Stomach smooth muscle (tissue), 2 donors: ENCODE data around the gene TM4SF1.

Experiments used
- H3K27ac ChIP-seq: one replicate; pipeline ENCODE4 v1.7.0; 2013; ENCODE audit warnings: mild to moderate bottlenecking, low read length, inconsistent platforms
- H3K27me3 ChIP-seq, 2 donors: one replicate each; pipeline ENCODE4 v1.7.0; 2013; ENCODE audit warnings: low read length in 2 of 2; ENCODE audit not compliant: insufficient read depth in 2 of 2, control insufficient read depth in 1 of 2
- H3K36me3 ChIP-seq, 2 donors: one replicate each; pipeline ENCODE4 v1.7.0; 2013; ENCODE audit warnings: low read length in 2 of 2; ENCODE audit not compliant: control insufficient read depth in 2 of 2, insufficient read depth in 2 of 2
- H3K4me1 ChIP-seq: one replicate; pipeline ENCODE4 v1.7.0; 2013; ENCODE audit warnings: low read length; ENCODE audit not compliant: control insufficient read depth, insufficient read depth
- H3K4me3 ChIP-seq, 2 donors: one replicate each; pipeline ENCODE4 v1.7.0; 2013; ENCODE audit warnings: low read length in 2 of 2
- H3K9ac ChIP-seq, 2 donors: one replicate each; pipeline ENCODE4 v1.7.0; 2013; ENCODE audit warnings: low read length in 2 of 2, mild to moderate bottlenecking in 1 of 2
- H3K9me3 ChIP-seq, 2 donors: one replicate each; pipeline ENCODE4 v1.7.0; 2013; ENCODE audit warnings: low read length in 2 of 2; ENCODE audit not compliant: control insufficient read depth in 2 of 2
- donor health status: healthy.
- donor health status: Pancreatic carcinoma.

TM4SF1 gene

DNA sequence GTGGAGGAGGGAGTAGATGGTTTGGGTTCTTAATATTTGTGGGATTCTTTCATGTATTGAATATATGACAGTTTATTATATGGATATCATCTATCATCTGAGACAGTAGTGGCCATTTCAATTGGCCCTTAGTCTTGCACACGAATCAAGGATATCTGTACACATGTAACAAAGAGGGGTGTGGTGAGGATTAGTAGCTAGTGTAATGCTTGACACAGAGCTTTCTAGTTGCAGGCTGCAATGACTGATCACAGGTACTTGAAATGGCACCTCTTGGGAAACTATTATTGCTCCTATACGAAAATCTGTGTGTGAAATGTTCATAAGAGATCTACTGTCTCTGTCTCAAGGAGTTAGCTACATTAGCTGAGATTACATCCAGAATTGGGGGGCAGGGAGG lies 12.8 kb downstream of the TM4SF1 start:
- no peaks in the 10 kb centered on the region for H3K27me3 ChIP-seq
- no peaks in the 10 kb centered on the region for H3K9me3 ChIP-seq
- no peak overlapping the region for H3K27ac ChIP-seq
- no peaks in the 10 kb centered on the region for H3K4me1 ChIP-seq
- H3K36me3 ChIP-seq, result no peaks in the 10 kb centered on the region
- no peak overlapping the region for H3K4me3 ChIP-seq
- H3K9ac ChIP-seq, result no peak overlapping the region

DNA sequence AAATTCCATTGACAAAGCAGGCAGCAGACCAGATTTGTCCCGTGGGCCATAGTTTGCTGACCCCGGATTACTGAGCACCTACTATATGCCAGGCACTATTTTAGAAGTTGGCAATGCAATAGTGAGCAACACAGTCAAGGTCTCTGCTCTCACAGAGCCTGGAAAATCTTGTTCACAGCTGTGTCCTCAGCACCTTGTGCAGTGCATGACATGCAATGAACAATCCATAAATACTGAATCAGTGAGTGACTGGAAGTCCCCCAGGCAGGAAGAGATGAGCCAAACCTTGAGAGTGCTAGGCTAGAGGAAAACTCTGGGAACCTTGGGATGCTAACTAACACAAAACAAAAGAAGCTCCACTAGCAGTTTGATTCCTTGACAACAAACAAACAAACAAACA lies 14.4 kb downstream of the TM4SF1 start:
- Histone ChIP-seq H3K4me1 (no peaks in the 10 kb centered on the region), H3K4me3 (no peak overlapping the region), H3K27ac (no peak overlapping the region), H3K27me3 (no peaks in the 10 kb centered on the region), H3K36me3 (no peaks in the 10 kb centered on the region), H3K9me3 (no peaks in the 10 kb centered on the region), H3K9ac (no peak overlapping the region)

- Histone ChIP-seq H3K27me3 (no peaks in the 10 kb centered on the region), H3K9ac (no peak overlapping the region), H3K9me3 (no peaks in the 10 kb centered on the region), H3K4me3 (no peak overlapping the region), H3K27ac (no peak overlapping the region), H3K4me1 (no peaks in the 10 kb centered on the region), H3K36me3 (no peaks in the 10 kb centered on the region)
These were observed 15.1 kb downstream of the TM4SF1 start for GRCh38 chr3:149362366-149362765.

- no peaks in the 10 kb centered on the region for H3K36me3 ChIP-seq
- H3K4me1 ChIP-seq, result no peaks in the 10 kb centered on the region
- H3K27me3 ChIP-seq, result no peaks in the 10 kb centered on the region
- H3K9me3 ChIP-seq, result no peaks in the 10 kb centered on the region
- H3K27ac ChIP-seq, result no peak overlapping the region
- H3K4me3 ChIP-seq, result no peak overlapping the region
- no peak overlapping the region for H3K9ac ChIP-seq
These were observed 20.8 kb downstream of the TM4SF1 start for GRCh38 chr3:149356630-149357029.

- H3K4me1 ChIP-seq, result no peaks in the 10 kb centered on the region
- H3K36me3 ChIP-seq, result no peaks in the 10 kb centered on the region
- H3K9ac ChIP-seq, result no peak overlapping the region
- no peak overlapping the region for H3K4me3 ChIP-seq
- no peaks in the 10 kb centered on the region for H3K9me3 ChIP-seq
- no peaks in the 10 kb centered on the region for H3K27me3 ChIP-seq
- no peak overlapping the region for H3K27ac ChIP-seq
These were observed 21.3 kb downstream of the TM4SF1 start for GRCh38 chr3:149356044-149356592.

DNA sequence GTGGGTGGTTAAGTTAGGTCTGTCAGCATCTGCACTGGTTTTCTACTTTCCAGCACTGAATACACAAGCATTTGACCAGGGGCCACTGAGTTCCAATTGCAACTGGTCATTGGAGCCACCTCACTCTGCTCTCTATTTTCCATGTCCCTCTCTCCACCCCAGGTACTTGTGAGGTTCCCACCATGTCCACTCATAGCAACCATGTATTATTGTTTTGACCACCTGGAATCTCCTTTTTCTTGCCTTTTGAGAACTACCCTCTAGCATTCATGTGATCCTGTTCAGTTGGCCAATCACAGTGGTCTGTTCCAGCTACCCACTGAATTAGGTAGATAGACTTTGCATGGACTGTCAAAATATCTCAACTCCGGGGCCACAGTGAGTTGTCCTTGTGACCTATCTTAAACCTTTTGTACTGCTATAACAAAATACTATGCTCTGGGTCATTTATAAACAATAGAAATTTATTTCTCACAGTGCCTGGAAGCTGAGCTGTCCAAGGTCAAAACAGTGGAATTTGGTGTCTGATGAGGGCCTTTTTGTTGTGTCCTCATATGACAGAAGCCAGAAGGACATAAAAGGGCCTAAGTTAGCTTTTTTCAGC lies 23.8 kb downstream of the TM4SF1 start:
- no peak overlapping the region for H3K27ac ChIP-seq
- H3K9me3 ChIP-seq, result no peaks in the 10 kb centered on the region
- H3K4me3 ChIP-seq, result no peak overlapping the region
- peaks cover 0 to 3% of the 10 kb centered on the region in 2 donors for H3K27me3 ChIP-seq
- no peaks in the 10 kb centered on the region for H3K4me1 ChIP-seq
- no peak overlapping the region for H3K9ac ChIP-seq
- no peaks in the 10 kb centered on the region for H3K36me3 ChIP-seq

DNA sequence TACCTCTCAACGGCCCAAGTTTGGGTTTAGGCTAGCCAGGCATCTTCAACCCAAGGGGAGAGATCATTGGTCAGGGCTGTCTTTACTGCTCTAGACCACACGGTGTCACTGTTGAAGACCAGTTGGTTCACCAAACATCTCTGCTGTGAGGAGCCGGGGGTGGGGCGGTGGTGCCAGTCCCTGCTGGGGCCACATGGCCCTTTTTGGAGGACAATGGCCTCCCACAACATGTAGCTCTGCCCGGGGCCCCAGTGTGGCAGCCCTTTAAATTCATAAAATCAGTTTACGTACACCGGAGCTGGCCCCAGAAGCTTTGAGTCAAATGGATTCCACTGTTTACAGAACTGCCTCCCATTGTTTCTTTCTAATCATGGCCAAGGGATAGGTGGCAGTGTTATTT lies 24.9 kb downstream of the TM4SF1 start:
- Histone ChIP-seq H3K9ac (no peak overlapping the region), H3K27me3 (peaks cover 0 to 3% of the 10 kb centered on the region in 2 donors), H3K4me3 (no peak overlapping the region), H3K9me3 (no peaks in the 10 kb centered on the region), H3K4me1 (no peaks in the 10 kb centered on the region), H3K36me3 (no peaks in the 10 kb centered on the region), H3K27ac (no peak overlapping the region)

GRCh38 chr3:149343951-149344350 lies 33.5 kb downstream of the TM4SF1 start:
- no peak overlapping the region for H3K9ac ChIP-seq
- H3K27ac ChIP-seq, result no peak overlapping the region
- H3K4me1 ChIP-seq, result peaks cover 5% of the 10 kb centered on the region
- H3K9me3 ChIP-seq, result no peaks in the 10 kb centered on the region
- peaks cover 0 to 2% of the 10 kb centered on the region in 2 donors for H3K27me3 ChIP-seq
- no peaks in the 10 kb centered on the region for H3K36me3 ChIP-seq
- H3K4me3 ChIP-seq, result no peak overlapping the region

DNA sequence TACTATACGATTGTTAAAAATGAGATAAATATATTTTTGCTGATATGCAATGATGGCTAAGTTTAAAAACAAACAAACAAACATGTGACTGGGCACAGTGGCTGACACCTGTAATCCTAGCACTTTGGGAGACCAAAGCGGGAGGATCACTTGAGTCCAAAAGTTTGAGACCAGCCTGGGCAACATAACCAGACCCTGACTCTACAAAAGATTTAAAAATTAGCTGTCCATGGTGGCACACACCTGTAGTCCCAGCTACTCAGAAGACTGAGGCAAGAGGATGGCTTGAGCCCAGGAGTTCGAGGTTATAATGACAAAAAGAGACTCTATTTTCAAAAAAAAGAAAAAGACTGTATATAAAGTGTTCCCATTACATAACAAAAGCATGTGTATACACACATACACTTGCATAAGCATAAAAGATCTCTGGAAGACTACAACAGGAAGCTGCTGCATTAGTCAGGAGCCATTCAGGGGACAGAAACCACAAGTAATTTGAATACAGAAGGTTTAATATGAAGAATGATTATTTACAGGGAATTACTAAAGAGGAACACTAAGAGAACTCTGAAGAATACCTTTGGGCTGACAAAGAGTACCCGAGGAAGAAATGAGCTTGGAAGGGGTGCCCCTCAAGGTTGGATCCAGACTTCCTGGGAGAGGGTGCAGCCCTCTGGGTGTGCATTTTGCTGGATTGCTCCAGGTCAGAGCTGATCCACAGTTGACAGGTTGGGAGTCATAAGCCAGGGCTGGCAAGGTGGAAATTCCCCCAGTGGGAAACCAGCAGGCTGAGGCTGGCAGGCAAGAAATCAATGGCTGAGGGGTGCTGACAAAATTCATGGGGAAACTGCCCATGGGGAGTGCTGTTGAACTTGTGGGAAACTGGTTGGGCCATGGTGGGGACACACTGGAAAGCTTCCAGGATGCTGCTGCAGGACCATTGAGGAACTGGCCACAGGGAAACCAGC lies 34.8 kb downstream of the TM4SF1 start:
- H3K4me1 ChIP-seq, result peaks cover 5% of the 10 kb centered on the region
- H3K9ac ChIP-seq, result no peak overlapping the region
- H3K27me3 ChIP-seq, result no peaks in the 10 kb centered on the region
- no peak overlapping the region for H3K27ac ChIP-seq
- H3K36me3 ChIP-seq, result no peaks in the 10 kb centered on the region
- H3K9me3 ChIP-seq, result no peaks in the 10 kb centered on the region
- no peak overlapping the region for H3K4me3 ChIP-seq

- Histone ChIP-seq H3K36me3 (no peaks in the 10 kb centered on the region), H3K9ac (peak overlapping the region in 1 of 2 donors; percentile 21), H3K4me3 (peak overlapping the region in 1 of 2 donors; percentile 16), H3K27me3 (no peaks in the 10 kb centered on the region), H3K27ac (peak overlapping the region; percentile 53), H3K4me1 (peaks cover 5% of the 10 kb centered on the region), H3K9me3 (no peaks in the 10 kb centered on the region)
These were observed 37.0 kb downstream of the TM4SF1 start for GRCh38 chr3:149340310-149340933.
